KMS-11 (cell line): ENCODE measurements around the gene POLR1H.

Experiments used
- H2AFZ ChIP-seq: fragments of 200-600 bp; sonication (generic); 2 replicates; pipeline ENCODE4 v1.6.1; 2016; ENCODE audit warnings: antibody characterized with exemption, mixed run types, low read depth
- H3K27ac ChIP-seq: fragments of 200-600 bp; sonication (generic); 2 replicates; pipeline ENCODE4 v1.6.1; 2016; ENCODE audit warnings: mild to moderate bottlenecking, mixed run types
- H3K27me3 ChIP-seq: fragments of 200-600 bp; sonication (generic); 2 replicates; pipeline ENCODE4 v1.6.1; 2017; ENCODE audit warnings: mild to moderate bottlenecking, low read depth, mixed run types, moderate library complexity; ENCODE audit not compliant: insufficient read depth
- H3K36me3 ChIP-seq: fragments of 200-600 bp; sonication (generic); 2 replicates; pipeline ENCODE4 v1.6.1; 2017; ENCODE audit warnings: mild to moderate bottlenecking, mixed run types; ENCODE audit not compliant: insufficient read depth
- H3K4me1 ChIP-seq: fragments of 200-600 bp; sonication (generic); 2 replicates; pipeline ENCODE4 v1.6.1; 2016; ENCODE audit warnings: mild to moderate bottlenecking, low read depth, mixed run types; ENCODE audit not compliant: poor library complexity, severe bottlenecking
- H3K4me2 ChIP-seq: fragments of 200-600 bp; sonication (generic); 2 replicates; pipeline ENCODE4 v1.7.0; 2016; ENCODE audit warnings: mild to moderate bottlenecking, mixed run types
- H3K4me3 ChIP-seq: fragments of 200-600 bp; sonication (generic); IDR thresholded peaks from 2 replicates; pipeline ENCODE4 v1.6.1; 2017; ENCODE audit warnings: low read depth, low read length, mixed read lengths; ENCODE audit not compliant: insufficient read depth
- H3K79me2 ChIP-seq: fragments of 200-600 bp; sonication (generic); 2 replicates; pipeline ENCODE4 v1.6.1; 2016; ENCODE audit warnings: low read depth, mixed run types; ENCODE audit not compliant: insufficient read depth
- H3K9ac ChIP-seq: fragments of 200-600 bp; sonication (generic); 2 replicates; pipeline ENCODE4 v1.6.1; 2016; ENCODE audit warnings: mild to moderate bottlenecking, mixed run types
- H4K20me1 ChIP-seq: fragments of 200-600 bp; sonication (generic); 2 replicates; pipeline ENCODE4 v1.6.1; 2016; ENCODE audit warnings: mild to moderate bottlenecking, mixed run types; ENCODE audit not compliant: insufficient read depth
- CTCF ChIP-seq: fragments of 200-600 bp; sonication (generic); conservative IDR thresholded peaks from 2 replicates; pipeline ENCODE4 v1.6.1; 2017; ENCODE audit warnings: low read depth, mild to moderate bottlenecking, antibody characterized with exemption, low read length, moderate library complexity, mixed read lengths

POLR1H gene

GRCh38 chr6:30061092-30061857 is at the start of gene POLR1H:
POLR1H (plus strand) TSS chr6:30061265; CDS start chr6:30061525, 260 bp downstream.
- Histone ChIP-seq H3K79me2 (peaks cover 22% of the 10 kb centered on the region; the same call in 1 of the 2 replicates), H3K4me2 (peak within 1 kb of the TSS; percentile 73), H4K20me1 (no peaks in the 10 kb centered on the region), H3K36me3 (no peaks in the 10 kb centered on the region), H3K9ac (peak within 1 kb of the TSS; percentile 86), H3K4me3 (peak within 1 kb of the TSS; percentile 60), H3K4me1 (peaks cover 24% of the 10 kb centered on the region), H2AFZ (peak within 1 kb of the TSS; percentile 93), H3K27me3 (no peaks in the 10 kb centered on the region), H3K27ac (peak within 1 kb of the TSS; percentile 56)
- TF ChIP-seq CTCF = no peak

- Histone ChIP-seq H3K4me2 (no peak overlapping the region), H3K36me3 (no peaks in the 10 kb centered on the region), H2AFZ (no peak overlapping the region), H3K79me2 (no peaks in the 10 kb centered on the region), H3K27ac (no peak overlapping the region), H3K4me1 (no peaks in the 10 kb centered on the region), H3K9ac (no peak overlapping the region), H4K20me1 (no peaks in the 10 kb centered on the region), H3K4me3 (no peak overlapping the region), H3K27me3 (no peaks in the 10 kb centered on the region)
- peak; percentile 95 for TF ChIP-seq CTCF
Observed at GRCh38 chr6:30013291-30013922, 47.7 kb upstream of the POLR1H start.

- Histone ChIP-seq H3K27ac (no peak overlapping the region), H3K9ac (no peak overlapping the region), H3K4me3 (no peak overlapping the region), H3K4me1 (no peaks in the 10 kb centered on the region), H3K36me3 (no peaks in the 10 kb centered on the region), H3K79me2 (no peaks in the 10 kb centered on the region), H2AFZ (no peak overlapping the region), H3K4me2 (no peak overlapping the region), H3K27me3 (no peaks in the 10 kb centered on the region), H4K20me1 (no peaks in the 10 kb centered on the region)
- no peak for TF ChIP-seq CTCF
Observed at GRCh38 chr6:30019819-30020218, 41.2 kb upstream of the POLR1H start.

GRCh38 chr6:30020626-30021025 is 40.4 kb upstream of the POLR1H start:
- no peaks in the 10 kb centered on the region for H3K36me3 ChIP-seq
- no peak overlapping the region for H3K9ac ChIP-seq
- H4K20me1 ChIP-seq = no peaks in the 10 kb centered on the region
- peaks cover 7% of the 10 kb centered on the region for H3K4me1 ChIP-seq
- H3K27me3 ChIP-seq = no peaks in the 10 kb centered on the region
- no peak for TF ChIP-seq CTCF
- no peaks in the 10 kb centered on the region for H3K79me2 ChIP-seq
- no peak overlapping the region for H2AFZ ChIP-seq
- no peak overlapping the region for H3K4me3 ChIP-seq
- H3K27ac ChIP-seq = no peak overlapping the region
- H3K4me2 ChIP-seq = no peak overlapping the region
